Lower leg skin (tissue), 3 donors: Measurements from ENCODE around the gene LMCD1.

Experiments used
- CTCF ChIP-seq, 3 donors: fragments of 450-650 bp; IDR thresholded peaks; one replicate each; pipeline ENCODE4 v1.5.1; 2016; ENCODE audit warnings: antibody characterized with exemption in 3 of 3, mild to moderate bottlenecking in 3 of 3, moderate library complexity in 2 of 3
- POLR2A ChIP-seq, 2 donors: fragments of 450-650 bp; IDR thresholded peaks; one replicate each; pipeline ENCODE4 v1.6.1; 2016 to 2017; ENCODE audit warnings: antibody characterized with exemption in 2 of 2, mild to moderate bottlenecking in 1 of 2, moderate library complexity in 1 of 2

- TF ChIP-seq CTCF (IDR thresholded peaks at IDR 0.05) (no peak), POLR2A (IDR thresholded peaks at IDR 0.05) (no peak)
Measured at GRCh38 chr3:8562081-8562595, 60.5 kb downstream of the LMCD1 start.
